Endometrial microvascular endothelial cells (primary cell): ENCODE results near the gene F7. TPM values are rescaled to one million over a fixed set of nuclear protein-coding genes. Genes with fewer than 3 reads are reported as not detected.
"Not testable (repeated sequence)": the region's sequence is repeated elsewhere in the genome, so short reads cannot be mapped to it uniquely, and the experiment has no call there.

ENCODE experiments used
- in situ Hi-C: cut with HindIII; loops from 2 replicates; pipeline ENCODE4 v1.10.0; 2017; ENCODE audit warnings: low sequenced_read_pairs, low pct_unique_long_range_greater_than_20kb; ENCODE audit errors: inconsistent ontology term
- total RNA-seq: library from RNA; depleted of rRNA; stranded (reverse); fragments of >200 nt; gene quantifications from one replicate; pipeline ENCODE4 v1.2.3, GENCODE V29; 2015; ENCODE audit errors: inconsistent ontology term

Gene F7
- total RNA-seq, 1 donor from 2014 or later = not detected

DNA sequence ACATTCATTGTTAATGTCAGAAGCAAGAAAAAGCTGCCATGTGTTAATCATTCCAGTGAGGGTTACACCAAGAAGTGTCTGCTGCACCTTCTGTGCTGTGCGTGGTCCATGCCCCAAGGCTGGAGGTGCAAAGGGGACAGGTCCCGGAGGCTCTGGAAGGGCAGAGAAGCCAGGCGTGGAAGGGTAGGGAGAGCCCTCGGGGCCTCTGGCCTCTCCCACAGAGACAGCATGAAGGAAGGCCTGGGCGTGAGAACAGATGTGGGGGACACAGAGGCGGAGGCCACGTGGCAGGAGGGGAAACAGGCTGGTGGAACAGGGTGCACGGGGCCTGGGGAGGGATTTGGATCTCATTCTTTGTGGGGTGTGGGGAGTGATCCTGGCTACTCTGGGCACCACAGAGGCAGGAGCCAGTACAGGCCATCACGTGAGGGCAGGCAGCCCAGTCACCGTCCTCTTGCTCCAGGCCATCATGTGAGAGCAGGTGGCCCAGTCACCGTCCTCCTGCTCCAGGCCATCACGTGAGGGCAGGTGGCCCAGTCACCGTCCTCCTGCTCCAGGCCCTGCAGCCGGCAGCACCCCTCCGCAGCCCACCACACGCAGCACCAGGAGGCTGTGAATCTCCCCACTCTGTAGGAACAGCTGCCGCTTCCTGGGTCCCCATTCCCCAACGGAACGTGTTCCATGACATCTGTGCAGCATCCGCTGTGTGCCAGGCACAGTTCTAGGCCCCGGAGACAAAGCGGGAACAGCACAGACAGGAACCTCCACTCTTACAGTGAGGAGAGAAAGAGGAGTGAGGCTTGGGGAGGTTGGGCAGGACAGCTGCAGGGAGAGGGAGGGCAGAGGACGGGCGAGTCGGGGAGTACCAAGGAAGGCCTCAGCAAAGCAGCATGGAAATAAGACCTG is 10.2 kb upstream of the F7 start:
- in situ Hi-C loops = no loop called here

- in situ Hi-C loops = no loop called here
These were observed 9.4 kb upstream of the F7 start for GRCh38 chr13:113096052-113096744.

GRCh38 chr13:113096745-113097305 is 8.8 kb upstream of the F7 start:
- in situ Hi-C loops = no loop called here

DNA sequence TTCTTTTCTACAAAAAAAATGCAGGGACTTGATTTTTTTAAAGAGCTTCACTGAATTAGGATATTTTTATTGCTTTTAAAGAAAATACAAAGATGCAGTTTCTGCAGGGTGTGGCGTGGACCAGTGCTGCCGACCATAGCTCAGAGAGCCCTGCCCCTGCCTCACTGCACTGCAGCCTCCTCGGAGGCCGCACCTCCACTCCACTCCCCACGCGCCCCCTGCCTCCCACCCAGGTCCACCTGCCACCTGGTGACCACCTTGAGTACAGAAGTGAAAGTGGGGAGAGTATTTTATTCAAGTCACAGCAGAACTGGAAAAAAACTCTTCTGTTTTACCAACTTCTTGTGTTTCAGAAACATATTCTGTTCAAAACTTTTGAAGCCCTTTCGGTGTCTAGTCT is 7.9 kb upstream of the F7 start:
- in situ Hi-C loops = no loop called here

- in situ Hi-C loops = no loop called here
These were observed 7.3 kb upstream of the F7 start for GRCh38 chr13:113098162-113098732.

- in situ Hi-C loops = no loop called here
These were observed 6.4 kb upstream of the F7 start for GRCh38 chr13:113099142-113099541.

GRCh38 chr13:113102302-113102701 is 3.3 kb upstream of the F7 start:
- in situ Hi-C loops = not testable (repeated sequence)

DNA sequence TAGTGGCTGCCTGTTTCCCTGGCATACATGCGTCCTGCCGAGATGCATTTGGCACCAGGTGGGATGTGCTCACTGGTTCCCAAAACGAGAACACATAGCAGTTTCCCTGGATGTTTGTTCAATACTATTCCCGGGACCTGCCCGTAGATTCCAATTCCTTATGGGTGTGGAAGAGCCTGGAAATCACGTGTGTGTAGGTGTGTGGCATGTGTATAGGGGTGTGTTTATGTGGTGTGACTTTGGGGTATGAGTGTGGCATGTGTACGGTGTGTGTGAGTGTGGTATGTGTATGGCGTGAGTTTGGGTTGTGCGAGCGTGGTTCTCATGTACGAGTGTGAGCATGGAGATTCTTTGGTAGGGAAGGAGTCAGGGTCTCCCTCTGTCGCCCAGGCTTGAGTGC is 2.9 kb upstream of the F7 start:
- in situ Hi-C loops = no loop called here

DNA sequence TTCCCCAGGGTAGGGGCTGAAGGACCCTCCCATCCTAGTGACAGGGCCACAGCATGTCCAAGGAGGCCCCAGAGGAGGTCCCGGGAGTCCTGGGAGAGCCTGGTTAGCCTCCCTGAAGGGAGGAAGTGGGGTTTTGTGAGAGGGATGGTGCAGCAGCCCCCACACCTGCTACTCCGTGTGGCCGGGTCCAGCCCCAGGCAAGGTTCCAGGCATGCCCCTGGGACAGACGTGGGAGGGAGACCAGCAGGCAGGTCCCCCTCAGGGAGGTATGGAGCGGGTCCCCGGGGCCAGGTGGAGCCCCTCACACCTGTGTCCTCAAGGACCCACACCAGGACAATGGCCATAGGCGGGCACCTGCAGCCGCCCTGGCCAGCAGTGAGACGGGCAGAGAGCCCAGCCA is 1.9 kb upstream of the F7 start:
- in situ Hi-C loops = no loop called here

DNA sequence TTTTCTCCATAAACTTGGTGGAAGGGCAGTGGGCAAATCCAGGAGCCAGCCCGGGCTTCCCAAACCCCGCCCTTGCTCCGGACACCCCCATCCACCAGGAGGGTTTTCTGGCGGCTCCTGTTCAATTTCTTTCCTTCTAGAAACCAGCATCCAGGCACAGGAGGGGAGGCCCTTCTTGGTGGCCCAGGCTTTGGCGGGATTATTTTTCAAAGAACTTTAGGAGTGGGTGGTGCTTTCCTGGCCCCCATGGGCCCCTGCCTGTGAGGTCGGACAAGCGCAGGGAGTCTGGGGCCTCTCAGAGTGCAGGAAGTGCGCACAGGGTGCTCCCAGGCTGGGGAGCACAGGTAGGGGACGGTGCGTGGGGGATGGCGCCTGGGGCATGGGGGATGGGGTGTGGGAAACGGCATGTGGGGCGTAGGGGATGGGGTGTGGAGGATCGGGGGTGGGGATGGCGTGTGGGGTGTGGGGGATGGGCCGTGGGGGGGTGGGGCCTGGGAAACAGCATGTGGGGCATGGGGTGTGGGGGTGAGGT is 396 bp downstream of the F7 start:
- in situ Hi-C loops = no loop called here

DNA sequence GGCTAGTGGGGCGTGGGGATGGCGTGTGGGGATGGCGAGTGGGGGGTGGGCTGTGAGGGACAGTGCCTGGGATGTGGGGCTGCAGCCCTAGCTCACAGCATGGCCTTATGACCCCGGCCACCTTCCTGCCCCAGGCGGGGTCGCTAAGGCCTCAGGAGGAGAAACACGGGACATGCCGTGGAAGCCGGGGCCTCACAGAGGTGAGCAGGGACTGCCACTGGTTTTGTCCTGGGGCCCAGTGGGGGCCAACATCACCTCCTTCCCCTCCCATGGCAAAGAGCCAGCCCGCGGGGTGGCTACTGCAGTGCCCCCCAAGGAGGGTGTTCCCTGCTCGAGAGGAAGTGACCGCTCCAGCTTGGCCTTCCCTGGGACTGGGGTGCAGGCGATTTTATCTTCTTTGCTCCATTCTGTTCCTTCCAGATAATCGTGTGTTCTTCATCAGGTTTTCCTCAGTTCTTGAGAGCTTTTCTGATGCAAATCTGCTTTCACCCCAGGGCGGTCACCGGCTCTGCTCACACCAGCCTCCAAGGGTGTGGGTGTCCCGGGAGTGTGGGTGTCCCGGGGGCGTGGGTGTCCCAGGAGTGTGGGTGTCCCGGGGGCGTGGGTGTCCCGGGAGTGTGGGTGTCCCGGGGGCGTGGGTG is 1.2 kb downstream of the F7 start:
- in situ Hi-C loops = no loop called here

DNA sequence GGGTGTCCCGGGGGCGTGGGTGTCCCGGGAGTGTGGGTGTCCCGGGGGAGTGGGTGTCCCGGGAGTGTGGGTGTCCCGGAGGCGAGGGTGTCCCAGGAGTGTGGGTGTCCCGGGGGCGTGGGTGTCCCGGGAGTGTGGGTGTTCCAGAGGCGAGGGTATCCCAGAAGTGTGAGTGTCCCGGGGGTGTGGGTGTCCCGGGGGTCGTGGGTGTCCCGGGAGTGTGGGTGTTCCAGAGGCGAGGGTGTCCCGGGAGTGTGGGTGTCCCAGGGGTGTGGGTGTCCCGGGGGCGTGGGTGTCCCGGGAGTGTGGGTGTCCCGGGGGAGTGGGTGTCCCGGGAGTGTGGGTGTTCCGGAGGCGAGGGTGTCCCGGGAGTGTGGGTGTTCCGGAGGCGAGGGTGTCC is 2.9 kb downstream of the F7 start:
- in situ Hi-C loops = not testable (repeated sequence)

DNA sequence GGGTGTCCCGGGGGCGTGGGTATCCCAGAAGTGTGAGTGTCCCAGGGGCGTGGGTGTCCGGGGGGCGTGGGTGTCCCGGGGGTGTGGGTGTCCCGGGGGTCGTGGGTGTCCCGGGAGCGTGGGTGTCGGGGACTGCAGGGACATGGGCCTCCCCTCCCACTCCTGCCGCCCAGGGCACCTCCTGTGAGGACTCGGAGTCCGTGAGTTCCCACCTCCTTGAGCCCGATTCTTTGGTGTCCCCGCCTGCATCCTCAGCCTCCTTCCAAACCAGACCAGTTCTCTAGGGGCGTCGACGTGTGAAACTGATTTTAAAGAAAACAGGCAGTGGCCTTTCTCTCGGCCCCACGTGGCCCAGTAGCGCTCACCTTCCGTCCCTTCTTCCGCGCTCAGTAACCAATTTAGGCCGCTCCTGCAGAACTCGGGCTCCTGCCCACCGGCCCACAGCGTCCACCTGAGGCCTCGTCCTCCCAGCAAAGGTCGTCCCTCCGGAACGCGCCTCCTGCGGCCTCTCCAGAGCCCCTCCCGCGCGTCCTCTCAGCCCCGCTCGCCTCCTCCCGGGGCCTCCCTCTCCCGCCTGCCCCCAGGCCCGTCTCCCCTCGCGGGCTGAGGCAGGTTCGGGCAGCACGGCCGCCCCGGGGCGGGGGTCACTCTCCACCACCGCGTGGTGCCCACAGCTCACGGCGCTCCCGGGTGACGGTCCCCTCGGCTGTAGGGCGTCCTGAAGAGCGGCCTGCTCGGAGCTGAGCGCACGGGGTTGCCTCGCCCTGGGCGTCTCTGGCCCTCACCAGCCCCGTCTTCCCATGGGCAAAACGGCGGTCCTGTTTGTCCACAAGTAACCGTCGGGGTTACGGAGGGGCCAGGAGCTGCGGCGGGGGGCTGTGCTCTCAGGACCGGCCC is 3.8 kb downstream of the F7 start:
- in situ Hi-C loops = no loop called here

- in situ Hi-C loops = no loop called here
These were observed 4.7 kb downstream of the F7 start for GRCh38 chr13:113110048-113110851.

DNA sequence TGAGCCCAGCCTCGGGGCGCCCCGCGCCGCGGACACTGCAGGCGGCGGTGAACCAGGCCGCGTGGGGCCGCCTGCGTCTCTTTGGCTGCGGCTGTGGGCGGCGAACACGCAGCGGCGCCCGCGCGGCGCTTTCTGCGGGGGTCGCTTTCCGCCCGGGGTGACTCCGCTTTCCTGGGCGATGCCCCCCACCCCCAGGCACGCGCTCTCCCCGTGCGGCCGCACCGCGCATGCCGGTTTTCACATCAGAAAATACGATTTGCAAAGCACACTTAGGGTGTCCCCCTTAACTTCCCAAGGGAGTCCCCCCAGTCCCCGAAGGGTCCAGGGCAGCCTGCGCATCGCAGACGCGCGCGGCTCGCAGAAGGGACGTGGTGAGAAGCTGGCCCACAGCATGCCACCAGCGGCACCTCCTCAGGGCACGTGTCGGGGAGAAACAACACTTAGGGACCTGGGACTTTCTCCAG is 5.3 kb downstream of the F7 start:
- in situ Hi-C loops = no loop called here

DNA sequence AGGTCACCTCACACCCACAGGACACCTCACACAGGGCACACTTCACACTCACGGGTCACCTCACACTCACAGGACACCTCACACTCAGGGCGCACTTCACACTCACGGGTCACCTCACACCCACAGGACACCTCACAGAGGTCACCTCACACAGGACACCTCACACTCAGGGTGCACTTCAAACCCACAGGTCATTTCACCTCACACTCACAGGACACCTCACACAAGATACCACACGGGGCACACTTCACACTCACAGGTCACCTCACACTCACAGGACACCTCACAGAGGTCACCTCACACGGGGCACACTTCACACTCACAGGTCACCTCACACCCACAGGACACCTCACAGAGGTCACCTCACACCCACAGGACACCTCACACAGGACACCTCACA is 6.2 kb downstream of the F7 start:
- in situ Hi-C loops = not testable (repeated sequence)

DNA sequence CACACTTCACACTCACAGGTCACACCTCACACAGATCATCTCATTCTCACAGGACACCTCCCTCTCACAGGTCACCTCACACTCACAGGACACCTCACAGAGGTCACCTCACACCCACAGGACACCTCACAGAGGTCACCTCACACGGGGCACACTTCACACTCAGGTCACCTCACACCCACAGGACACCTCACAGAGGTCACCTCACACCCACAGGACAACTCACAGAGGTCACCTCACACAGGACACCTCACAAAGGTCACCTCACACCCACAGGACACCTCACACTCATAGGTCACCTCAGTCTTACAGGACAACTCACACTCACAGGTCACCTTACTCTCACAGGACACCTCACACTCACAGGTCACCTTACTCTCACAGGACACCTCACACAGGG is 6.9 kb downstream of the F7 start:
- in situ Hi-C loops = not testable (repeated sequence)
